ENCODE results near the gene CEP85L. TPM values are rescaled to one million over a fixed set of nuclear protein-coding genes. Genes with fewer than 3 reads are reported as not detected.

Gene CEP85L
- total RNA-seq, 2 donors from 2014 or later: 4.5 to 6.8 TPM

- peaks cover 0 to 9% of the 10 kb centered on the region in 2 donors for H3K4me1 ChIP-seq
- no peak for DNase-seq (ENCODE audit: low spot score)
- TF ChIP-seq CTCF (IDR thresholded peaks at IDR 0.05): no peak
- H3K9me3 ChIP-seq: no peaks in the 10 kb centered on the region
- no peaks in the 10 kb centered on the region for H3K27me3 ChIP-seq
- H3K27ac ChIP-seq: no peak overlapping the region
- H3K4me3 ChIP-seq: no peak overlapping the region
- H3K36me3 ChIP-seq: no peaks in the 10 kb centered on the region
Measured at GRCh38 chr6:118667988-118668387, 16.6 kb upstream of the CEP85L start.

DNA sequence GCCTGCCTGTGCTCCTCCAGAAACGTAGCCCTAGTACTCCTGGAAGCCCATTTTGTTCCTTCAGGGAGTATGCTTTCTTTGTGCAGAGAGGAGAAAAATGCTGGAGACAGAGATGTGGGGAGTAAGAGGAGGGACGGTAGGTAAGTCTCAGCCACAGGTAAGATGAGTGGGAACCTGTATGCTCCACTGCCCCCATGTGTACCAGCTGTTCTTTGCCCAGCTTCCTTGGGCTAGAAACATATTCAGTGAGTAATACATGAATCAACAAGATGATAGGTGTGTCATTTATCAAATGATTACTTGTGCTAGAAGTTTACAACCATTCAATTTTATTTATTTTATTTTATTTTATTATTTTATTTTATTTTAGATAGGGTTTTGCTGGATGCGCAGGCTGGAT, 13.6 kb upstream of the CEP85L start:
- no peak for DNase-seq (ENCODE audit: low spot score)
- Histone ChIP-seq H3K9me3 (no peaks in the 10 kb centered on the region), H3K27me3 (no peaks in the 10 kb centered on the region), H3K4me1 (peaks cover 0 to 12% of the 10 kb centered on the region in 2 donors), H3K27ac (no peak overlapping the region), H3K36me3 (no peaks in the 10 kb centered on the region), H3K4me3 (no peak overlapping the region)
- no peak for TF ChIP-seq CTCF (IDR thresholded peaks at IDR 0.05)

- H3K27me3 ChIP-seq: no peaks in the 10 kb centered on the region
Measured at GRCh38 chr6:118663993-118664985, 12.9 kb upstream of the CEP85L start.

GRCh38 chr6:118661831-118662230, 10.4 kb upstream of the CEP85L start:
- no peaks in the 10 kb centered on the region for H3K27me3 ChIP-seq
- TF ChIP-seq CTCF (IDR thresholded peaks at IDR 0.05): no peak
- no peaks in the 10 kb centered on the region for H3K36me3 ChIP-seq
- H3K27ac ChIP-seq: no peak overlapping the region
- no peak for DNase-seq (ENCODE audit: low spot score)
- H3K9me3 ChIP-seq: no peaks in the 10 kb centered on the region
- peaks cover 0 to 10% of the 10 kb centered on the region in 2 donors for H3K4me1 ChIP-seq
- H3K4me3 ChIP-seq: no peak overlapping the region

More at GRCh38 chr6:118663993-118664985, 12.9 kb upstream of the CEP85L start:
- Histone ChIP-seq H3K4me1 (peaks cover 0 to 19% of the 10 kb centered on the region in 2 donors), H3K9me3 (no peaks in the 10 kb centered on the region), H3K4me3 (no peak overlapping the region), H3K27ac (no peak overlapping the region), H3K36me3 (no peaks in the 10 kb centered on the region)
- no peak for DNase-seq (ENCODE audit: low spot score)
- no peak for TF ChIP-seq CTCF (IDR thresholded peaks at IDR 0.05)

DNA sequence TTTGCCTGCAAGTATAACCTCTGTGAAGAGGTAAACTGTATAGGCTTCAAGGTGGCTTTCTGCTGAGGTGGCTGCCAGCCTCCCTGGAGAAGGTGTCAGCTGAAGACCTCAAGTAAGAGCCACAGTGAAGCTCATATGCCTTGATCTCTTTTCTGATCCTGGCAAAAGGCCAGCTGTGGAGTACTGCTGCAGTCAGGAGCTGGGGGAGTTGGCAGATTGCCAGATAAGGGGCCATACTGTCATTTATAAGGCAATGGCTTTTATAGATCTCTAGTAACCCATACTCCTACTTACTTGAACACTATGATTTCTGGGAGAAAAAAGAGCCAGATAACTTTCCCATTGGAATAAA, 8.8 kb upstream of the CEP85L start:
- no peaks in the 10 kb centered on the region for H3K9me3 ChIP-seq
- H3K4me1 ChIP-seq: peaks cover 0 to 10% of the 10 kb centered on the region in 2 donors
- no peak overlapping the region for H3K4me3 ChIP-seq
- no peak for TF ChIP-seq CTCF (IDR thresholded peaks at IDR 0.05)
- H3K27me3 ChIP-seq: no peaks in the 10 kb centered on the region
- no peak overlapping the region for H3K27ac ChIP-seq
- no peaks in the 10 kb centered on the region for H3K36me3 ChIP-seq
- no peak for DNase-seq (ENCODE audit: low spot score)
